K562 (cell line): ENCODE measurements around the gene STYXL1. TPM values are rescaled to one million over a fixed set of nuclear protein-coding genes. Genes with fewer than 3 reads are reported as not detected.

ENCODE experiments used
- E2F6 ChIP-seq, 2 experiments: IDR thresholded peaks; 2 replicates each; pipeline ENCODE4 v1.6.1; 2011; ENCODE audit warnings: borderline replicate concordance in 1 of 2, control low read depth in 1 of 2, low read depth in 1 of 2, low read length in 1 of 2, mild to moderate bottlenecking in 1 of 2, mixed read lengths in 1 of 2, moderate library complexity in 1 of 2; ENCODE audit not compliant: insufficient read depth in 1 of 2, insufficient read length in 1 of 2, poor library complexity in 1 of 2, severe bottlenecking in 1 of 2; ENCODE audit errors: extremely low read depth in 1 of 2
- E2F8 ChIP-seq: fragments of 450-650 bp; IDR thresholded peaks from 2 replicates; pipeline ENCODE4 v1.7.1; 2018; ENCODE audit warnings: mild to moderate bottlenecking, low read depth; ENCODE audit not compliant: partially characterized antibody
- FOS ChIP-seq: IDR thresholded peaks from 3 replicates; pipeline ENCODE4 v1.6.1; 2011; ENCODE audit not compliant: insufficient read length; ENCODE audit errors: extremely low read depth
- KAT8 ChIP-seq: fragments of 450-650 bp; IDR thresholded peaks from 2 replicates; pipeline ENCODE4 v1.6.1; 2016; ENCODE audit warnings: low read depth, mild to moderate bottlenecking
- PATZ1 ChIP-seq: fragments of 250-450 bp; sonication (Bioruptor Pico); IDR thresholded peaks from 2 replicates; pipeline ENCODE4 v1.5.0; 2020; ENCODE audit warnings: mild to moderate bottlenecking, borderline replicate concordance
- RBM25 ChIP-seq: fragments of 200-400 bp; formaldehyde crosslinking; IDR thresholded peaks from 2 replicates; pipeline ENCODE4 v1.6.1; 2018; ENCODE audit warnings: low read length, low read depth, moderate library complexity; ENCODE audit not compliant: severe bottlenecking
- STAG1 ChIP-seq: sonication (generic); formaldehyde crosslinking; IDR thresholded peaks from 2 replicates; pipeline ENCODE4 v1.5.0; 2020; ENCODE audit warnings: missing genetic modification reagents, borderline replicate concordance
- SUPT5H ChIP-seq: fragments of 450-650 bp; IDR thresholded peaks from 2 replicates; pipeline ENCODE4 v1.6.1; 2016
- ZNF444 ChIP-seq: fragments of 250-450 bp; sonication (Bioruptor Pico); IDR thresholded peaks from 2 replicates; pipeline ENCODE4 v1.4.0; 2020; ENCODE audit warnings: mild to moderate bottlenecking, moderate library complexity
- polyA plus RNA-seq, 8 experiments: library from polyadenylated mRNA; depleted of rRNA in 4 of 8; stranded (reverse) in 5 of 8; unstranded in 3 of 8; fragments of >200 nt; fragmentation: Nextera tagmentation in 2 of 8; fragmentation: Illumina TruSeq in 1 of 8; extraction: Ambion mirVana in 2 of 8; extraction: Trizol in 1 of 8; gene quantifications; 2 replicates each; pipeline versions ENCODE4 v1.2.1 to v1.2.3, GENCODE V29; 2011 to 2014; ENCODE audit warnings: inconsistent platforms in 1 of 8, missing spikeins in 1 of 8
- total RNA-seq, 7 experiments: library from RNA; depleted of rRNA in 6 of 7; stranded (reverse); fragments of >200 nt in 6 of 7; fragmentation: Illumina TruSeq in 2 of 7; extraction: Trizol in 2 of 7; gene quantifications; 2 replicates each; pipeline versions ENCODE4 v1.2.1 to v1.2.3, GENCODE V29; 2011 to 2021; ENCODE audit warnings: low replicate concordance in 1 of 7
- TF ChIP-seq, protein P1 (sequence below): fragments of 450-650 bp; formaldehyde crosslinking; IDR thresholded peaks from 2 replicates; pipeline ENCODE4 v1.4.0; 2020; ENCODE audit warnings: mild to moderate bottlenecking, mixed read lengths
- TF ChIP-seq, protein P2 (sequence below): conservative IDR thresholded peaks from 2 replicates; pipeline ENCODE4 v1.6.1; 2011; ENCODE audit warnings: low read depth, mild to moderate bottlenecking, low read length; ENCODE audit not compliant: control insufficient read depth
- TF ChIP-seq, protein P3 (sequence below): fragments of 450-650 bp; IDR thresholded peaks from 2 replicates; pipeline ENCODE4 v1.6.1; 2016; ENCODE audit warnings: borderline replicate concordance
- TF ChIP-seq, protein P4 (sequence below): fragments of 250-450 bp; sonication (Bioruptor Pico); IDR thresholded peaks from 2 replicates; pipeline ENCODE4 v1.4.0; 2020

Gene STYXL1
- total and polyA plus RNA-seq, 9 of the 15 experiments (the other 6 are each of a cell fraction or from before 2014, with no cell fraction given), result 36.5 to 97.2 (median 49.9) TPM

DNA sequence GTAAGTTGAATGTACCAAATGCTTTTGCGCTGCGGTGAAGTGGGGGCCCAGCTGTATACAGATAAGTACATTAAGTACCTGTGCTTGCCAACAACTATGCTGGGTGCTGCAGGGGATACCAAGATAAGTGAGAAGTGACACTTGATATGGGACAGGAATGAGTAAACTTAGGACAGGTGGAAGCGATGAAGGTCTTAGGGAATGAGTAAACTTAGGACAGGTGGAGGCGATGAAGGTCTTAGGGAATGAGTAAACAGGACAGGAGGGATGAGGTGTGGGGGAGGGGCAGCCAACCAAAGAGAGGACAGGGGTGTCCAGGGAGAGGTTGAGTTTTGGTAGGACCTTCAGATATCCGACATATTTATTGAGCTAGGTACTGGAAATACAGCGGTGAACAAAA is 1.5 kb upstream of the STYXL1 start (continued):
- TF ChIP-seq PATZ1 (no peak), E2F8 (no peak), FOS (no peak), E2F6 (IDR thresholded peaks at IDR 0.05; ENCODE audit: borderline replicate concordance in 1 of 2, extremely low read depth in 1 of 2, insufficient read depth in 1 of 2, insufficient read length in 1 of 2, low read depth in 1 of 2, low read length in 1 of 2, poor library complexity in 1 of 2, severe bottlenecking in 1 of 2) (no peak), KAT8 (no peak), ZNF444 (CRISPR knock-in tag) (no peak), RBM25 (no peak), STAG1 (CRISPR knock-in tag) (no peak), SUPT5H (peak; percentile 61)
- TF ChIP-seq, protein P1, sequence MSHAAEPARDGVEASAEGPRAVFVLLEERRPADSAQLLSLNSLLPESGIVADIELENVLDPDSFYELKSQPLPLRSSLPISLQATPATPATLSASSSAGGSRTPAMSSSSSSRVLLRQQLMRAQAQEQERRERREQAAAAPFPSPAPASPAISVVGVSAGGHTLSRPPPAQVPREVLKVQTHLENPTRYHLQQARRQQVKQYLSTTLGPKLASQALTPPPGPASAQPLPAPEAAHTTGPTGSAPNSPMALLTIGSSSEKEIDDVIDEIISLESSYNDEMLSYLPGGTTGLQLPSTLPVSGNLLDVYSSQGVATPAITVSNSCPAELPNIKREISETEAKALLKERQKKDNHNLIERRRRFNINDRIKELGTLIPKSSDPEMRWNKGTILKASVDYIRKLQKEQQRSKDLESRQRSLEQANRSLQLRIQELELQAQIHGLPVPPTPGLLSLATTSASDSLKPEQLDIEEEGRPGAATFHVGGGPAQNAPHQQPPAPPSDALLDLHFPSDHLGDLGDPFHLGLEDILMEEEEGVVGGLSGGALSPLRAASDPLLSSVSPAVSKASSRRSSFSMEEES (CRISPR knock-in tag), result no peak
- TF ChIP-seq, protein P2, sequence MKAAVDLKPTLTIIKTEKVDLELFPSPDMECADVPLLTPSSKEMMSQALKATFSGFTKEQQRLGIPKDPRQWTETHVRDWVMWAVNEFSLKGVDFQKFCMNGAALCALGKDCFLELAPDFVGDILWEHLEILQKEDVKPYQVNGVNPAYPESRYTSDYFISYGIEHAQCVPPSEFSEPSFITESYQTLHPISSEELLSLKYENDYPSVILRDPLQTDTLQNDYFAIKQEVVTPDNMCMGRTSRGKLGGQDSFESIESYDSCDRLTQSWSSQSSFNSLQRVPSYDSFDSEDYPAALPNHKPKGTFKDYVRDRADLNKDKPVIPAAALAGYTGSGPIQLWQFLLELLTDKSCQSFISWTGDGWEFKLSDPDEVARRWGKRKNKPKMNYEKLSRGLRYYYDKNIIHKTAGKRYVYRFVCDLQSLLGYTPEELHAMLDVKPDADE, result 0 out of 2 replicates have a peak, but pooled peaks have one; percentile 42
- TF ChIP-seq, protein P3, sequence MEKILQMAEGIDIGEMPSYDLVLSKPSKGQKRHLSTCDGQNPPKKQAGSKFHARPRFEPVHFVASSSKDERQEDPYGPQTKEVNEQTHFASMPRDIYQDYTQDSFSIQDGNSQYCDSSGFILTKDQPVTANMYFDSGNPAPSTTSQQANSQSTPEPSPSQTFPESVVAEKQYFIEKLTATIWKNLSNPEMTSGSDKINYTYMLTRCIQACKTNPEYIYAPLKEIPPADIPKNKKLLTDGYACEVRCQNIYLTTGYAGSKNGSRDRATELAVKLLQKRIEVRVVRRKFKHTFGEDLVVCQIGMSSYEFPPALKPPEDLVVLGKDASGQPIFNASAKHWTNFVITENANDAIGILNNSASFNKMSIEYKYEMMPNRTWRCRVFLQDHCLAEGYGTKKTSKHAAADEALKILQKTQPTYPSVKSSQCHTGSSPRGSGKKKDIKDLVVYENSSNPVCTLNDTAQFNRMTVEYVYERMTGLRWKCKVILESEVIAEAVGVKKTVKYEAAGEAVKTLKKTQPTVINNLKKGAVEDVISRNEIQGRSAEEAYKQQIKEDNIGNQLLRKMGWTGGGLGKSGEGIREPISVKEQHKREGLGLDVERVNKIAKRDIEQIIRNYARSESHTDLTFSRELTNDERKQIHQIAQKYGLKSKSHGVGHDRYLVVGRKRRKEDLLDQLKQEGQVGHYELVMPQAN, result 0 out of 2 replicates have a peak, but pooled peaks have one; percentile 35
- TF ChIP-seq, protein P4, sequence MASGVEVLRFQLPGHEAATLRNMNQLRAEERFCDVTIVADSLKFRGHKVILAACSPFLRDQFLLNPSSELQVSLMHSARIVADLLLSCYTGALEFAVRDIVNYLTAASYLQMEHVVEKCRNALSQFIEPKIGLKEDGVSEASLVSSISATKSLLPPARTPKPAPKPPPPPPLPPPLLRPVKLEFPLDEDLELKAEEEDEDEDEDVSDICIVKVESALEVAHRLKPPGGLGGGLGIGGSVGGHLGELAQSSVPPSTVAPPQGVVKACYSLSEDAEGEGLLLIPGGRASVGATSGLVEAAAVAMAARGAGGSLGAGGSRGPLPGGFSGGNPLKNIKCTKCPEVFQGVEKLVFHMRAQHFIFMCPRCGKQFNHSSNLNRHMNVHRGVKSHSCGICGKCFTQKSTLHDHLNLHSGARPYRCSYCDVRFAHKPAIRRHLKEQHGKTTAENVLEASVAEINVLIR (CRISPR knock-in tag), result no peak
